ENCODE results near the gene ABCB6.

ABCB6 gene

DNA sequence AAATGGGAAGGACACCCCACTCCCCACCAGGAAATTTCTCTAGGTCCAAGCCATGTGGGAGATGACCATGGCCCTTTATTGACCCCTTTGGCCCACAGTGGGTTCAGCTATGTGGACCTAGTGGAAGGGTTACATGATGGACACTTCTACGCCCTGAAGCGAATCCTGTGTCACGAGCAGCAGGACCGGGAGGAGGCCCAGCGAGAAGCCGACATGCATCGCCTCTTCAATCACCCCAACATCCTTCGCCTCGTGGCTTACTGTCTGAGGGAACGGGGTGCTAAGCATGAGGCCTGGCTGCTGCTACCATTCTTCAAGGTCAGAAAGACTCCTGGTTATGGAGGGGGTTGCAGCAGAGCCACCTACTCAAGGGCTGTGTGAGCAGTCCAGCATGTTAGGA lies 27.8 kb upstream of the ABCB6 start:
- H3K4me3 ChIP-seq (ENCODE audit: low read depth, low read length) = peak overlapping the region; percentile 6; the same call in 1 of the 2 replicates
- DNase-seq (ENCODE audit: low read depth, low spot score) = no peak
- no peak for TF ChIP-seq CTCF (IDR thresholded peaks at IDR 0.05; ENCODE audit: insufficient read depth, low read length, missing control alignments)
- CTCF ChIA-PET = interaction anchor here (1.2 to 2.6 kb wide), 3 partner anchors 16 to 48 kb away, joined by 5 to 35 read pairs (median 19); partner anchors contain the start of gene ANKZF1
- POLR2A ChIA-PET = no interaction called here

DNA sequence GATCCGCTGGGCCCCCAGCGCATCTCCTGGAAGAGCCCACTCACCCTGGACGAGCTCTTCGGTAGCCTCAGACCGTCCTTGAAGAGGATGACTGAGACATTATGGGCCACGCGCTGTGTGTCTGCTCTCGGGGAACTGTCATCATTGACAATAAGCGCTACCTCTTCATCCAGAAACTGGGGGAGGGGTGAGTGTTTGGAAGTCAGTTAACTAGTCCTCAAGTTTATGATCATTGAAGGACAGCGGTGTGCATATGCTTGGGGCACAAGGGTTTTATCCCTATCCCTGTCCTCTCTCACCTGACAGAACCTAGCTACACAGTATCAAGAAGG lies 27.1 kb upstream of the ABCB6 start:
- no peak for DNase-seq (ENCODE audit: low read depth, low spot score)
- peak overlapping the region; percentile 98 for H3K4me3 ChIP-seq (ENCODE audit: low read depth, low read length)
- POLR2A ChIA-PET = interaction anchor here (0.7 to 1.8 kb wide), 4 partner anchors 11 to 33 kb away, joined by 3 to 17 read pairs (median 13); partner anchors contain the start of genes ABCB6, ANKZF1, ATG9A and DNAJB2
- CTCF ChIA-PET = interaction anchor here (0.5 to 2.6 kb wide), 6 partner anchors 16 to 1853 kb away, joined by 3 to 35 read pairs (median 6); partner anchors contain the start of gene ANKZF1
- no peak for TF ChIP-seq CTCF (IDR thresholded peaks at IDR 0.05; ENCODE audit: insufficient read depth, low read length, missing control alignments)

DNA sequence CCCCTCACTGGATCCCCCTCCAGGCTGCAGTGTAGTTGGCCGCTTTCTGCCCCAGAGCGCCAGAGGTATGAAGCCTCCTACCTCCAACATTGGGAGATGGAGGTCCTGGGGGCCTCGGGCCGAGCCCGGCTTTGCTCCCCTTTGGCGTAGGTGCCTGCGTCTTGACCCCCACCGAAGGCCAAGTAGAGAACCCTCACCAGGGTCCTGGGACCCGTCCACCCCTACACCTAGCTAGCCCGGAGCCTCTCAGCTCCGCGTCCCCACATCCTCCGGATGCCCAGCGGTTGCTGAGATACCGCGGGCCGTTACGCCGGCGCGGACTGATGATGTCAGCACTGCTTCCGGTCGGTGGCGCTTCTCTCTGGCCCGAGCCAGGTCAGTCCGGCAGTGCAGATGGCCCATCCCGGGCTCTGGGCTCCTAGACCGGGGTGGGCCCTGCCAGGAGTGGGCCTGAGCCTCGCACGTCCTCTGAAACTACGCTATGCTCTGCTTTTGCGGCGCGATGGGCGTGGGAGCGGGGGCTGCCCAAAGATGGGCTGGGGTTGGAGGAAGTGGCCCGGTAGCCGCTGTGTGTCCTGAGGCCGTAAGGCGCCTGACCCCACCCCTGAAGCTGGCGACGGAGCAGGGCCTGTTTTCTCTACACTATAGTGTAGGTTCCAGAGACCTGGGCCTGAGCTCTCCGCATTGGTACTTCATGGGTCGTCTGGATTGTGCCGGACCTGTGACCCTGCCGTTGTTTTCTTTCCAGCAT lies 26.6 kb upstream of the ABCB6 start, which contains the start of the genes GLB1L and STK16:
GLB1L (minus strand) TSS at position 297 of the 751 bp plus-strand sequence. CDS start 1,871 bp downstream, outside the sequence.
STK16 (plus strand) TSS at position 332 of the 751 bp plus-strand sequence. CDS start 521 bp downstream, outside the sequence.
- H3K4me3 ChIP-seq (ENCODE audit: low read depth, low read length) = peak within 1 kb of the TSS; percentile 98
- DNase-seq (ENCODE audit: low read depth, low spot score) = peak; percentile 57
- ChIA-PET CTCF (interaction anchor here (0.5 to 2.6 kb wide), 7 partner anchors 11 to 1854 kb away, joined by 3 to 35 read pairs (median 5); partner anchors contain the start of gene ANKZF1), POLR2A (interaction anchor here (0.7 to 1.8 kb wide), 9 partner anchors 8 to 50 kb away, joined by 3 to 17 read pairs (median 4); partner anchors contain the start of genes ABCB6, ANKZF1, ATG9A and DNAJB2)
- no peak for TF ChIP-seq CTCF (IDR thresholded peaks at IDR 0.05; ENCODE audit: insufficient read depth, low read length, missing control alignments)

GRCh38 chr2:219244789-219245147 lies 26.0 kb upstream of the ABCB6 start:
- CTCF ChIA-PET = interaction anchor here (0.9 to 2.6 kb wide), 6 partner anchors 10 to 144 kb away, joined by 3 to 35 read pairs (median 6); no protein-coding TSS in a partner anchor
- no peak for DNase-seq (ENCODE audit: low read depth, low spot score)

DNA sequence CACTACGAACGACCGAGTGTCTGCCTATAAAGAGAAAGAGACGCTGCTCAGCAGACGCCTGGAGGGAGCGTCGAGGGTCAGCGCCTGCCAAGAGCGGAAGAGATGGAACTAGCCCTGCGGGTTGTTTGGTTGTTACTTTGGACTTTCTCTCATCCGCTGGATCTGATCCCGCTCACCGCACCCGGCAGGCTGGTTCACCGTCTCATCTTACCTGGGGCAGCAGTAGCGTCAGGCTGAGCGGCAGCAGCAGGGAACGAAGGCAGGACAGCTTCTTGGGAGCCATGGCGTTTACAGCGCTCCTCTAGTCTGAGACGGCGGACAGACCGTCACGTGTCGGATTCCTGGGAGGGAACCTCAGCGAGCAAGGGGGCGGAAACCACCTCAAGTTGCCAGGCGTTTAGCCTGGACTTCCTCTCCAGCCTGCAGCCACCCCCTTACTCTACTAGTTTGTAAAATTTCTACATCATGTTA lies 24.6 kb upstream of the ABCB6 start:
- POLR2A ChIA-PET = interaction anchor here (0.5 kb wide), 1 partner anchor 20 kb away, joined by 3 read pairs; no protein-coding TSS in a partner anchor
- no peak for DNase-seq (ENCODE audit: low read depth, low spot score)
- H3K4me3 ChIP-seq (ENCODE audit: low read depth, low read length) = no peak overlapping the region
- TF ChIP-seq CTCF (IDR thresholded peaks at IDR 0.05; ENCODE audit: insufficient read depth, low read length, missing control alignments) = no peak
- CTCF ChIA-PET = interaction anchor here (1.0 to 2.5 kb wide), 4 partner anchors 13 to 84 kb away, joined by 3 to 7 read pairs (median 4); partner anchors contain the start of gene DNAJB2

More at GRCh38 chr2:219244789-219245147, 26.0 kb upstream of the ABCB6 start:
- peak overlapping the region; percentile 98 for H3K4me3 ChIP-seq (ENCODE audit: low read depth, low read length)
- POLR2A ChIA-PET = interaction anchor here (0.7 to 1.8 kb wide), 8 partner anchors 9 to 50 kb away, joined by 3 to 17 read pairs (median 4); partner anchors contain the start of genes ABCB6, ANKZF1, ATG9A and DNAJB2
- no peak for TF ChIP-seq CTCF (IDR thresholded peaks at IDR 0.05; ENCODE audit: insufficient read depth, low read length, missing control alignments)

Measured in AG04449 (cell line).